ENCODE data around the gene SNRNP40.

- TF ChIP-seq POLR2AphosphoS5 (IDR thresholded peaks at IDR 0.05) (no peak), CTCF (IDR thresholded peaks at IDR 0.05) (no peak), POLR2A (IDR thresholded peaks at IDR 0.05; ENCODE audit: low read depth) (no peak), EP300 (IDR thresholded peaks at IDR 0.05) (no peak)
Observed at GRCh38 chr1:31299365-31299764, 2.8 kb upstream of the SNRNP40 start.
